Measurements from ENCODE around the gene APEH. TPM values are rescaled to one million over a fixed set of nuclear protein-coding genes. Genes with fewer than 3 reads are reported as not detected.

The APEH gene
- total and polyA plus RNA-seq, 2 of the 13 experiments (the other 11 are each of a cell fraction or from before 2014, with no cell fraction given): 116 to 130 TPM

GRCh38 chr3:49665822-49666519 lies 8.2 kb upstream of the APEH start (continued):
- TF ChIP-seq ZNF646 (CRISPR knock-in tag; IDR thresholded peaks at IDR 0.05) (no peak), KIAA2018 (CRISPR knock-in tag; IDR thresholded peaks at IDR 0.05; ENCODE audit: borderline replicate concordance) (no peak), AHDC1 (CRISPR knock-in tag; IDR thresholded peaks at IDR 0.05; ENCODE audit: borderline replicate concordance) (no peak), PAWR (CRISPR knock-in tag; IDR thresholded peaks at IDR 0.05; ENCODE audit: borderline replicate concordance) (no peak), REPIN1 (CRISPR knock-in tag; IDR thresholded peaks at IDR 0.05; ENCODE audit: borderline replicate concordance, low read depth) (no peak)
